SU-DHL-6 (cell line): ENCODE measurements around the gene RBM6.

Experiments used
- H2AFZ ChIP-seq: fragments of 200-600 bp; sonication (generic); 2 replicates; pipeline ENCODE4 v1.6.1; 2014; ENCODE audit warnings: low read depth, mild to moderate bottlenecking, moderate library complexity, mixed read lengths, antibody characterized with exemption, low read length; ENCODE audit not compliant: severe bottlenecking
- H3F3A ChIP-seq: fragments of 200-600 bp; shearing (Covaris generic); 2 replicates; pipeline ENCODE4 v1.6.0; 2016; ENCODE audit warnings: antibody characterized with exemption, mild to moderate bottlenecking; ENCODE audit not compliant: insufficient read depth
- H3K27ac ChIP-seq: fragments of 200-600 bp; sonication (generic); 2 replicates; pipeline ENCODE4 v1.5.1; 2016; ENCODE audit warnings: low read depth, mild to moderate bottlenecking, low read length, moderate library complexity, mixed read lengths
- H3K27me3 ChIP-seq: fragments of 200-600 bp; sonication (generic), shearing (Covaris generic); 2 replicates; pipeline ENCODE4 v1.6.0; 2014; ENCODE audit warnings: mild to moderate bottlenecking, low read length
- H3K36me3 ChIP-seq: fragments of 200-600 bp; sonication (generic); 2 replicates; pipeline ENCODE4 v1.6.1; 2014; ENCODE audit warnings: mild to moderate bottlenecking, low read length, mixed read lengths
- H3K4me2 ChIP-seq: fragments of 300-600, 200-600 bp; shearing (Covaris generic), sonication (generic); 2 replicates; pipeline ENCODE4 v1.6.0; 2014; ENCODE audit warnings: low read length, low read depth, mild to moderate bottlenecking; ENCODE audit not compliant: poor library complexity, severe bottlenecking
- H3K4me3 ChIP-seq: fragments of 200-600 bp; sonication (generic); 2 replicates; pipeline ENCODE4 v1.5.1; 2014; ENCODE audit warnings: antibody characterized with exemption, low read length, mild to moderate bottlenecking, mixed read lengths; ENCODE audit not compliant: insufficient read depth, poor library complexity, severe bottlenecking
- H3K79me2 ChIP-seq: fragments of 200-600 bp; sonication (generic); 2 replicates; pipeline ENCODE4 v1.6.1; 2014; ENCODE audit warnings: mild to moderate bottlenecking, low read length, moderate library complexity; ENCODE audit not compliant: insufficient read depth
- H3K9ac ChIP-seq: fragments of 200-600 bp; sonication (generic); 2 replicates; pipeline ENCODE4 v1.7.0; 2014; ENCODE audit warnings: mild to moderate bottlenecking, low read length
- H3K9me2 ChIP-seq: fragments of 200-600 bp; sonication (generic); replicated peaks from 2 replicates; pipeline ENCODE4 v1.6.1; 2014; ENCODE audit warnings: low read length; ENCODE audit not compliant: insufficient read depth
- H3K9me3 ChIP-seq: fragments of 200-600 bp; sonication (generic); 2 replicates; pipeline ENCODE4 v1.6.1; 2014; ENCODE audit warnings: low read length, mixed read lengths; ENCODE audit not compliant: insufficient read depth
- H4K20me1 ChIP-seq: fragments of 200-600 bp; sonication (generic); 2 replicates; pipeline ENCODE4 v1.6.1; 2014; ENCODE audit warnings: low read depth, mild to moderate bottlenecking, antibody characterized with exemption, low read length, moderate library complexity, mixed read lengths
- EZH2phosphoT487 ChIP-seq: fragments of 200-600 bp; sonication (generic), shearing (Covaris generic); conservative IDR thresholded peaks from 2 replicates; pipeline ENCODE4 v1.6.1; 2018; ENCODE audit warnings: mild to moderate bottlenecking, antibody characterized with exemption, low read length, moderate library complexity, mixed read lengths
- TF ChIP-seq, protein P1 (sequence below): fragments of 200-600 bp; sonication (generic); IDR thresholded peaks from one replicate; pipeline ENCODE4 v1.5.1; 2017; ENCODE audit warnings: antibody characterized with exemption, mild to moderate bottlenecking, low read length, moderate library complexity; ENCODE audit not compliant: insufficient read depth, poor library complexity, severe bottlenecking

Gene RBM6

DNA sequence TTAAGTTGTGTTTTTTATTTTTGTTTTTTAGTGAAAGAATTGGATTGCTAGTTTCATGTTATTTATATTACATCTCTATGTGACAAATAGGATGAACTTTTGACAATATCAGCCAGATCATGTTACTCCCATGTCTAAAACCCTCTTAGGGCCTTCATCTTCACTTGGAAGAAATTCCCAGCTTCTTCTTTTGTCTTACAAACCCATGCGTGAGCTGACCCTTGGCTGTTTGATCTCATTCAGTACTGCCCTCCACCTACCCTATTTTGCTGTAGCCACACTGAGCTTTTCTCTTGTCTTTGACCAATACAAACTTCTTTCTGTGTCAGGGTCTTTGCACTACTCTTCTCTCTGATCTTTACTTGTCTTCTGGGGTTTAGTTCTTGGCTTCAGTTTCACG lies 37.0 kb downstream of the RBM6 start:
- no peaks in the 10 kb centered on the region for H3K9me3 ChIP-seq
- peaks cover 10% of the 10 kb centered on the region; the same call in 1 of the 2 replicates for H3F3A ChIP-seq
- H3K4me3 ChIP-seq = no peak overlapping the region
- no peaks in the 10 kb centered on the region for H3K9me2 ChIP-seq
- no peak overlapping the region for H3K4me2 ChIP-seq
- no peak overlapping the region for H3K27ac ChIP-seq
- H3K27me3 ChIP-seq = no peaks in the 10 kb centered on the region
- TF ChIP-seq, protein P1, sequence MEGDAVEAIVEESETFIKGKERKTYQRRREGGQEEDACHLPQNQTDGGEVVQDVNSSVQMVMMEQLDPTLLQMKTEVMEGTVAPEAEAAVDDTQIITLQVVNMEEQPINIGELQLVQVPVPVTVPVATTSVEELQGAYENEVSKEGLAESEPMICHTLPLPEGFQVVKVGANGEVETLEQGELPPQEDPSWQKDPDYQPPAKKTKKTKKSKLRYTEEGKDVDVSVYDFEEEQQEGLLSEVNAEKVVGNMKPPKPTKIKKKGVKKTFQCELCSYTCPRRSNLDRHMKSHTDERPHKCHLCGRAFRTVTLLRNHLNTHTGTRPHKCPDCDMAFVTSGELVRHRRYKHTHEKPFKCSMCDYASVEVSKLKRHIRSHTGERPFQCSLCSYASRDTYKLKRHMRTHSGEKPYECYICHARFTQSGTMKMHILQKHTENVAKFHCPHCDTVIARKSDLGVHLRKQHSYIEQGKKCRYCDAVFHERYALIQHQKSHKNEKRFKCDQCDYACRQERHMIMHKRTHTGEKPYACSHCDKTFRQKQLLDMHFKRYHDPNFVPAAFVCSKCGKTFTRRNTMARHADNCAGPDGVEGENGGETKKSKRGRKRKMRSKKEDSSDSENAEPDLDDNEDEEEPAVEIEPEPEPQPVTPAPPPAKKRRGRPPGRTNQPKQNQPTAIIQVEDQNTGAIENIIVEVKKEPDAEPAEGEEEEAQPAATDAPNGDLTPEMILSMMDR = no peak
- TF ChIP-seq EZH2phosphoT487 = no peak
- H3K9ac ChIP-seq = no peak overlapping the region
- no peak overlapping the region for H2AFZ ChIP-seq
- H3K36me3 ChIP-seq = peaks cover 35% of the 10 kb centered on the region; the same call in 1 of the 2 replicates
- peaks cover 38% of the 10 kb centered on the region for H3K79me2 ChIP-seq
- peaks cover 8% of the 10 kb centered on the region; the same call in 1 of the 2 replicates for H4K20me1 ChIP-seq

DNA sequence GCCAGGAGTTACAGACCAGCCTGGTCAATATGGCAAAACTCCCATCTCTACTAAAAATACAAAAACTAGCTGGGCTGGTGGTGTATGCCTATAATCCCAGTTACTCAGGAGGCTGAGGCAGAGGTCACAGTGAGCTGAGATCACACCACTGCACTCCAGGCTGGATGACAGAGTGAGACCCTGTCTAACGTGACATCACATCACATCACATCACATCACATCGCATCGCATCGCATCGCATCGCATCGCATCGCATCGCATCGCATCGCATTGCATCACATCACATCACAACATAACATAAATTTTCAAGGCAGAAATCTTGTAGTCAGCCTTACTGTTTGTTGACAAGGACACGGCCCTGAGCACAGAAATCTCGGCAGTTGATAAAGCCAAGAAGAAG lies 44.4 kb downstream of the RBM6 start:
- TF ChIP-seq, protein P1 = no peak
- no peak for TF ChIP-seq EZH2phosphoT487
- peaks cover 41% of the 10 kb centered on the region for H3K79me2 ChIP-seq

DNA sequence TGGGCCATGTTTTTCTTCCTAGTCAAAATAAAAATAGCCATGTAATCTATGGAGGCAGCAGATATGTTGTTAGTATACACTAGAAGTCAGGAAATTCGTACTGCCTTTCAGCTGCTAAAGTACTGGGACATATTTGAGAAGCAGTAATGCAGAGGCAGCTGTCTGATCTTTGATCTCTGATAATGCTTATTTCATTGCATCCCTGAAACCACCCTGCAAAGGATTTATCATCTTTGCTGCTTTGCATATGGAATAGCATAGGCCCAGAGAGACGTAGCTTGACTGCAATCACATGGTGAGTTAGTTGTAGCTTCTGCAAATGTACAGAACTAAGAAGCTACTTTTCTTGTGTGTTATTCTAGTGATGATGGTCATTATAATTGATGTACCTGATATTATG lies 52.4 kb downstream of the RBM6 start:
- Histone ChIP-seq H3K4me3 (no peak overlapping the region), H4K20me1 (no peaks in the 10 kb centered on the region), H3K79me2 (peaks cover 43% of the 10 kb centered on the region), H3K4me2 (no peak overlapping the region), H3K27ac (no peak overlapping the region), H3K9me2 (no peaks in the 10 kb centered on the region), H3K27me3 (no peaks in the 10 kb centered on the region), H2AFZ (no peak overlapping the region), H3F3A (no peaks in the 10 kb centered on the region; the same call in 1 of the 2 replicates), H3K9me3 (no peaks in the 10 kb centered on the region), H3K36me3 (no peaks in the 10 kb centered on the region; the same call in 1 of the 2 replicates), H3K9ac (no peak overlapping the region)
- TF ChIP-seq EZH2phosphoT487 = no peak
- TF ChIP-seq, protein P1 = no peak

More for the DNA sequence above, 44.4 kb downstream of the RBM6 start:
- Histone ChIP-seq H3K4me3 (no peak overlapping the region), H3K27me3 (no peaks in the 10 kb centered on the region), H2AFZ (no peak overlapping the region), H3K27ac (no peak overlapping the region), H3K9me3 (no peaks in the 10 kb centered on the region), H3K36me3 (peaks cover 5% of the 10 kb centered on the region; the same call in 1 of the 2 replicates), H4K20me1 (no peaks in the 10 kb centered on the region; the same call in 1 of the 2 replicates), H3K4me2 (no peak overlapping the region), H3K9me2 (no peaks in the 10 kb centered on the region), H3K9ac (no peak overlapping the region), H3F3A (no peaks in the 10 kb centered on the region)
